ENCODE results near the gene PNRC2. TPM values are rescaled to one million over a fixed set of nuclear protein-coding genes. Genes with fewer than 3 reads are reported as not detected.

The PNRC2 gene
- total and polyA plus RNA-seq, 2 donors (not counting 3 experiments of a cell fraction or from before 2014, with no cell fraction given): 70.2 to 77.8 TPM

- POLR2A ChIA-PET: no interaction called here
- intact Hi-C loops (cut with micrococcal nuclease): no loop called here
- no peaks in the 10 kb centered on the region for H3K79me2 ChIP-seq (ENCODE audit: control insufficient read depth, insufficient read depth, low read length)
Measured at GRCh38 chr1:23996700-23997229, 37.1 kb downstream of the PNRC2 start.

More at GRCh38 chr1:23996700-23997229, 37.1 kb downstream of the PNRC2 start:
- no peaks in the 10 kb centered on the region for H3K9me3 ChIP-seq (replicated peaks; ENCODE audit: control insufficient read depth, insufficient read depth, low read length)
- H3K4me3 ChIP-seq (replicated peaks in 1 of 3; ENCODE audit: insufficient read depth in 1 of 3, low read depth in 1 of 3, low read length in 3 of 3): no peak overlapping the region
- no peak for FAIRE-seq
- CTCF ChIA-PET: no interaction called here
- TF ChIP-seq CTCF (IDR thresholded peaks at IDR 0.05; ENCODE audit: extremely low read depth in 1 of 2, insufficient read depth in 1 of 2, low read depth in 1 of 2, low read length in 2 of 2) (no peak), MYC (IDR thresholded peaks at IDR 0.05; ENCODE audit: low read depth, low read length) (no peak), POLR2A (IDR thresholded peaks at IDR 0.05; ENCODE audit: low read depth, low read length) (no peak), JUN (IDR thresholded peaks at IDR 0.05; ENCODE audit: borderline replicate concordance, insufficient read depth, insufficient read length, low read depth) (no peak), FOS (IDR thresholded peaks at IDR 0.05; ENCODE audit: borderline replicate concordance, insufficient read depth, low read length) (no peak), POLR2AphosphoS5 (IDR thresholded peaks at IDR 0.05; ENCODE audit: insufficient read depth, low read depth, low read length) (no peak)
- dilution Hi-C loops (cut with MboI; ENCODE audit: extremely low pct_ligation_motif_present, low sequenced_read_pairs): no loop called here
- no peaks in the 10 kb centered on the region for H3K4me1 ChIP-seq (ENCODE audit: control insufficient read depth, extremely low read depth, insufficient read depth, low read length)
- no peak for DNase-seq (ENCODE audit: low read depth, low spot score)
- no TSS peak for BruUV-seq (replicated peaks)
- no peak overlapping the region for H2AFZ ChIP-seq (ENCODE audit: low read depth, low read length)
- no peaks in the 10 kb centered on the region for H3K9me1 ChIP-seq (replicated peaks; ENCODE audit: control insufficient read depth, extremely low read depth, insufficient read depth, low read length)
- no peak overlapping the region for H3K9ac ChIP-seq (replicated peaks; ENCODE audit: extremely low read depth, insufficient read depth, low read length)
- no peaks in the 10 kb centered on the region for H4K20me1 ChIP-seq (replicated peaks; ENCODE audit: control insufficient read depth, extremely low read depth, insufficient read depth, low read length)
- H3K4me2 ChIP-seq (ENCODE audit: insufficient read depth, low read length): no peak overlapping the region
- H3K36me3 ChIP-seq (ENCODE audit: control insufficient read depth in 2 of 2, extremely low read depth in 1 of 2, insufficient read depth in 2 of 2, low read length in 2 of 2): no peaks in the 10 kb centered on the region
- no peak overlapping the region for H3K27ac ChIP-seq (ENCODE audit: insufficient read depth, low read depth, low read length)
- no peaks in the 10 kb centered on the region for H3K27me3 ChIP-seq (ENCODE audit: control insufficient read depth in 2 of 2, insufficient read depth in 2 of 2, low read length in 2 of 2)

Measured in endothelial cell of umbilical vein (primary cell).